HepG2 (cell line): Measurements from ENCODE around the gene NPHP3. TPM values are rescaled to one million over a fixed set of nuclear protein-coding genes. Genes with fewer than 3 reads are reported as not detected.

Experiments used
- PLRG1 ChIP-seq: fragments of 450-650 bp; conservative IDR thresholded peaks from 2 replicates; pipeline ENCODE4 v1.6.1; 2016
- RARA ChIP-seq: IDR thresholded peaks from 2 replicates; pipeline ENCODE4 v1.6.1; 2016; ENCODE audit warnings: missing genetic modification reagents, missing compliant biosample characterization
- REST ChIP-seq, 2 experiments: IDR thresholded peaks; 2 replicates each; pipeline ENCODE4 v1.6.1; 2011 to 2012; ENCODE audit warnings: low read length in 2 of 2, borderline replicate concordance in 1 of 2, low read depth in 1 of 2, mild to moderate bottlenecking in 1 of 2, moderate library complexity in 1 of 2
- ZNF34 ChIP-seq: sonication (generic); formaldehyde crosslinking; IDR thresholded peaks from 2 replicates; pipeline ENCODE4 v1.4.0; 2020; ENCODE audit warnings: mild to moderate bottlenecking, missing genetic modification reagents, borderline replicate concordance
- ZNF687 ChIP-seq: sonication (generic); formaldehyde crosslinking; IDR thresholded peaks from 2 replicates; pipeline ENCODE4 v1.5.1; 2020; ENCODE audit warnings: mild to moderate bottlenecking, missing genetic modification reagents, moderate library complexity
- polyA plus RNA-seq, 8 experiments: library from polyadenylated mRNA; depleted of rRNA in 3 of 8; stranded (reverse) in 7 of 8; unstranded in 1 of 8; fragments of >200 nt; fragmentation: Illumina TruSeq in 4 of 8; extraction: Trizol in 4 of 8; gene quantifications; 2 replicates each; pipeline versions ENCODE4 v1.2.1 to v1.2.3, GENCODE V29; 2011 to 2016; ENCODE audit warnings: low read depth in 4 of 8, missing spikeins in 1 of 8, mixed read lengths in 1 of 8; ENCODE audit not compliant: insufficient read depth in 1 of 8
- total RNA-seq, 5 experiments: library from RNA; depleted of rRNA; stranded (reverse); fragments of >200 nt; fragmentation: Illumina TruSeq; extraction: Trizol; gene quantifications; 2 replicates each; pipeline ENCODE4 v1.2.3, GENCODE V29; 2016; ENCODE audit warnings: low read depth in 1 of 5

NPHP3 gene
- total and polyA plus RNA-seq, 2 of the 13 experiments (the other 11 are each of a cell fraction or from before 2014, with no cell fraction given): 11.0 to 20.2 TPM

DNA sequence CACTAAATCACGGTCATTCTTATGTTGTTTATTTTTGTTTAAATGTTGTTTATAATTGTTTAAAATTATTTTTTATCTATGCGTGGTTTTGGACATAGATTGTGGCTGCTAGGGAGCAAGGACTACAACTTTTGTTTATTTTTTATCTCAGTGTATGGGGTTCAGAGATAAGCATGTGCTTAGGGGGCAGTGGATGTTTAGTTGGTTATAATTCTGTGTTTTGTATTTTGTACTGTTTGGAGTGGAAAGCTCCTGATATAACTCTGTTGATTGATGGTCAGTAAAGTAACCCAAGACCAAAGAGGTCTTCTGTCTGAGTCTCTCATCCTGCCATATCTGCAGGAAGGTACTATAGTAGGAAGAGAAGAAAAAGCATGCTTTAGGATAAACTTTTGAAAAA lies 36.5 kb upstream of the NPHP3 start (continued):
- TF ChIP-seq REST (IDR thresholded peaks at IDR 0.05; ENCODE audit: borderline replicate concordance in 1 of 2, low read depth in 1 of 2, low read length in 2 of 2): no peak
- no peak for TF ChIP-seq RARA (CRISPR knock-in tag)
- no peak for TF ChIP-seq ZNF687
- TF ChIP-seq ZNF34: no peak
- no peak for TF ChIP-seq PLRG1
